ENCODE data around the gene VCX2.
"Not testable (repeated sequence)": the region's sequence is repeated elsewhere in the genome, so short reads cannot be mapped to it uniquely, and the experiment has no call there.

The VCX2 gene

GRCh38 chrX:8121391-8121790, 49.7 kb downstream of the VCX2 start:
- not testable (repeated sequence) for DNase-seq
